Nephron (organoid): ENCODE measurements around the gene PPARG.
"Not testable (repeated sequence)": the region's sequence is repeated elsewhere in the genome, so short reads cannot be mapped to it uniquely, and the experiment has no call there.

Experiments
- H3K27ac Mint-ChIP-seq, 3 experiments: 2 replicates each; pipeline ENCODE4 v1.8.0; 2020; ENCODE audit warnings: mixed read lengths in 3 of 3, mild to moderate bottlenecking in 2 of 3, moderate library complexity in 1 of 3
- H3K27me3 Mint-ChIP-seq: 2 replicates; pipeline ENCODE4 v1.8.0; 2021; ENCODE audit warnings: low read depth, mild to moderate bottlenecking, moderate library complexity, mixed read lengths
- H3K36me3 Mint-ChIP-seq: 2 replicates; pipeline ENCODE4 v1.8.0; 2020; ENCODE audit warnings: low read depth, mixed read lengths
- H3K4me1 Mint-ChIP-seq: 2 replicates; pipeline ENCODE4 v1.8.0; 2020; ENCODE audit warnings: mixed read lengths
- H3K4me3 Mint-ChIP-seq, 3 experiments: 2 replicates each; pipeline ENCODE4 v1.8.0; 2020; ENCODE audit warnings: mild to moderate bottlenecking in 3 of 3, mixed read lengths in 3 of 3, moderate library complexity in 2 of 3
- H3K9me3 Mint-ChIP-seq: 2 replicates; pipeline ENCODE4 v1.8.0; 2020; ENCODE audit warnings: mixed read lengths
- TF ChIP-seq, protein P1 (sequence below), 3 experiments: fragments of 200-600 bp; sonication (generic); IDR thresholded peaks; one replicate each; pipeline ENCODE4 v1.5.0; 2021; ENCODE audit warnings: antibody characterized with exemption in 3 of 3; ENCODE audit not compliant: unreplicated experiment in 3 of 3

PPARG gene

DNA sequence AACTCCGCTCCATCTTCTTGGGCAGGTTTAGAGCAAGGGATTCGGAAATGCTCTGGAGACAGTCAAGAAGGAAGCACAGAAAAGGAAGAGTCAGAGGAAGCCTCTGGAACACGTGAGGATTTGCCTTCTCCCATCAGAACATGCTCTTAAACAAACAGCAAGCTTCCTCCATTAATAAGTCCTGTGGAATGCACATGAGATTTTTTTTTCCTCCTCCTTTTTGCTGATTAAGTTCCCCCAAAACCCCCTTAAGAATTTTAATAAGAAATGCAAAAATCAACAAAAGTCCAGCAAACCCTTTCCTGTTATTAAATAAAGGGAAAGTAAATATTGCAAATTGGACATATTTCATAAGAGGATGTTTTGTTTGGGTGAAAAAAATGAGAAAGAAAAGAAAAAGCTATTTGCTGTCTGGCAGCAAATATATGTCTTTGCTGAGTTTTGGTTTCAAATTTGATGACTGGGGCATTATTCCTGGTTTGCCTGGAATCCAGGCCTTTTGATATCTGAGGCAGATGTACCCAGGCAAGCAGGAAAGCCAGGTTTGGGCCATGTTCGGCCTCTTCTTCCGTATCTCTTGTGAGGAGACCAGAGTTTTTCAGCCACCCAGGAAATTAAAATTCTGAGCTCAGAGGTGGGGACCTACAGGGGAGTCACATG lies 187.5 kb downstream of the PPARG start:
- peak overlapping the region; percentile 77 to 94 (median 89) for H3K27ac Mint-ChIP-seq
- TF ChIP-seq, protein P1, sequence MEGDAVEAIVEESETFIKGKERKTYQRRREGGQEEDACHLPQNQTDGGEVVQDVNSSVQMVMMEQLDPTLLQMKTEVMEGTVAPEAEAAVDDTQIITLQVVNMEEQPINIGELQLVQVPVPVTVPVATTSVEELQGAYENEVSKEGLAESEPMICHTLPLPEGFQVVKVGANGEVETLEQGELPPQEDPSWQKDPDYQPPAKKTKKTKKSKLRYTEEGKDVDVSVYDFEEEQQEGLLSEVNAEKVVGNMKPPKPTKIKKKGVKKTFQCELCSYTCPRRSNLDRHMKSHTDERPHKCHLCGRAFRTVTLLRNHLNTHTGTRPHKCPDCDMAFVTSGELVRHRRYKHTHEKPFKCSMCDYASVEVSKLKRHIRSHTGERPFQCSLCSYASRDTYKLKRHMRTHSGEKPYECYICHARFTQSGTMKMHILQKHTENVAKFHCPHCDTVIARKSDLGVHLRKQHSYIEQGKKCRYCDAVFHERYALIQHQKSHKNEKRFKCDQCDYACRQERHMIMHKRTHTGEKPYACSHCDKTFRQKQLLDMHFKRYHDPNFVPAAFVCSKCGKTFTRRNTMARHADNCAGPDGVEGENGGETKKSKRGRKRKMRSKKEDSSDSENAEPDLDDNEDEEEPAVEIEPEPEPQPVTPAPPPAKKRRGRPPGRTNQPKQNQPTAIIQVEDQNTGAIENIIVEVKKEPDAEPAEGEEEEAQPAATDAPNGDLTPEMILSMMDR (IDR thresholded peaks at IDR 0.05; ENCODE audit: unreplicated experiment in 3 of 3) = no peak
- H3K4me3 Mint-ChIP-seq = no peak overlapping the region
- H3K4me1 Mint-ChIP-seq = peaks cover 40% of the 10 kb centered on the region
- no peaks in the 10 kb centered on the region for H3K9me3 Mint-ChIP-seq
- H3K36me3 Mint-ChIP-seq = no peaks in the 10 kb centered on the region
- peaks cover 8% of the 10 kb centered on the region for H3K27me3 Mint-ChIP-seq

DNA sequence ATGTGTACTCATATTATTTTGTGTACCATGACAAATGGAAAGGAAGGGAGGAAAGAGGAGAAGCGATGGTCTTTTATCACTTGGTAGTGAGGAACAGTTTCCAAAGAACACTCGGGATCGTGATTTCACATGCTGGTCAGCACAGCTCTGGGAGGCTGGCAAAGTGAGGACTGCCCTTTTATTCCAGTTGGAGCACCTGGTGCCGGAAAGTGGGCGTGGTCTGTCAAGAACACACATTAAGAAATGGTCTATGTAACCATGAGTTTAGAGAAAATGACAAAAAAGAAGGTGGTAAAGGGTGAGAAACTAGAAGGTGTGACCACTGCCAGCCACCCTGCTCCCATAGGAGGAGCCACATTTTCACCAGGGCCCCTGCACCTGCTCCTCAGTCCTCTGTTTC lies 188.4 kb downstream of the PPARG start:
- peaks cover 8% of the 10 kb centered on the region for H3K27me3 Mint-ChIP-seq
- no peaks in the 10 kb centered on the region for H3K36me3 Mint-ChIP-seq
- peak overlapping the region; percentile 77 to 94 (median 89) for H3K27ac Mint-ChIP-seq
- TF ChIP-seq, protein P1 (IDR thresholded peaks at IDR 0.05; ENCODE audit: unreplicated experiment in 3 of 3) = no peak
- H3K4me3 Mint-ChIP-seq = no peak overlapping the region
- H3K9me3 Mint-ChIP-seq = no peaks in the 10 kb centered on the region
- H3K4me1 Mint-ChIP-seq = peaks cover 40% of the 10 kb centered on the region

DNA sequence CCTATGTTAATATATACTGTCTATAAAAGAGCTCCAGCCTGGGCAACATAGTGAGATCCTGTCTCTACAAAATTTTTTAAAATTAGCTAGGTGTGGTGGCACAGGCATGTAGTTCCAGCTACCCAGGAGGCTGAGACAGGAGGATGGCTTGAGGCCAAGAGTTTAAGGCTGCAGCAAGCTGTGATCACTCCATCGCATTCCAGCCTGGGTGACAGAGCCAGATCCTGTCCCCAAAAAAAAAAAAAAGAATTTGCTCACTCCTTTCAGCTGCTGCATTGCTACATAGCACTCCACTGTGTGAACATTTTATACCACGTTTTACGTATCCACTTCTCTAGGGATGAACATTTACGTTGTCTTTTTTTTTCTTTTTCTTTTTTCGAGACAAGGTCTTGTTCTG lies 189.5 kb downstream of the PPARG start:
- H3K27me3 Mint-ChIP-seq = peaks cover 4% of the 10 kb centered on the region
- H3K27ac Mint-ChIP-seq = peak overlapping the region in 1 of 3 experiments; percentile 35
- H3K4me3 Mint-ChIP-seq = no peak overlapping the region
- TF ChIP-seq, protein P1 (IDR thresholded peaks at IDR 0.05; ENCODE audit: unreplicated experiment in 3 of 3) = no peak
- H3K36me3 Mint-ChIP-seq = no peaks in the 10 kb centered on the region
- peaks cover 37% of the 10 kb centered on the region for H3K4me1 Mint-ChIP-seq
- no peaks in the 10 kb centered on the region for H3K9me3 Mint-ChIP-seq

DNA sequence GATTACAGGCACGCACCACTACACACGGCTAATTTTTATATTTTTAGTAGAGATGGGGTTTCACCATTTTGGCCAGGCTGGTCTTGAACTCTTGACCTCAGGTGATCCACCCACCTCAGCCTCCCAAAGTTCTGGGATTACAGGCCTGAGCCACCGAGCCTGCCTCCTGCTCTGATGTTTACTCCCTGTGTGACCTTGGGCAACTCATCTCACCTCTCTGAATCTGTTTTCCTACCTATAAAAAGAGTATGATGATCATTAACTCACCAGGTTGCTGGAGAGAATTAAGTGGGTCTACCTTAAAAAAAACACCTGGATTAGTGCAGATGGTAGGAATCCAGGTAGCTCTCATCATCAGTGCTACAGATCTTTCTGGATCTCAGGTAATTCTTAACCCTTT lies 190.3 kb downstream of the PPARG start:
- not testable (repeated sequence) for H3K4me3 Mint-ChIP-seq, H3K9me3 Mint-ChIP-seq, H3K27me3 Mint-ChIP-seq, H3K36me3 Mint-ChIP-seq
- Mint-ChIP-seq H3K4me1 (peaks cover 41% of the 10 kb centered on the region), H3K27ac (peak overlapping the region in 1 of 3 experiments; percentile 91)

DNA sequence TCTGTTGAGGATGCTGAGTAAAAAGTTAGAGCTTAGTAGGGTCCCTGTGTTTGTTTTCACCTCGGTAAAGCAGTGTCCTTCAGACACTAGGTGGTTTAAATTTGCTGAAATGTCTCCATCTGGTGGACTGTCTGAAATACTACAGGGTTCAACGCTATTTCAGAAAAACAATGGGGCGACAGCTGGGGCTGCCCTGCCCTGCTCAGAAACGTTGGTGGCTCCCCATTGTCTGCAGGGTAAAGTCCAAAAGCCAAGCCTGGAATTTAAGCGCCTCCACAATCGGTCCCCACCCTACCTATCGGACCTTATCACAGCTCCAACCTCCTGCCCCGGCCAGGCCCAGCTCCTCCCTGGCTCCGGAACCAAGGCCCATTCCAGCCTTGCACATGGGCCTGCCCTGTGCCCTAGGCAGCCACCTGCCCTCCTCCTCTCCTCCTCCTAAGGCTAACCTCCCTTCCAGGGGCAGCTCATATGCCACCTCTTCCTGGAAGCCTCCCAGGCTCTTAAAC lies 191.1 kb downstream of the PPARG start:
- Mint-ChIP-seq H3K4me1 (peaks cover 43% of the 10 kb centered on the region), H3K27ac (peak overlapping the region; percentile 22 to 91 (median 80)), H3K27me3 (peaks cover 7% of the 10 kb centered on the region), H3K4me3 (no peak overlapping the region), H3K9me3 (no peaks in the 10 kb centered on the region), H3K36me3 (no peaks in the 10 kb centered on the region)
- TF ChIP-seq, protein P1 (IDR thresholded peaks at IDR 0.05; ENCODE audit: unreplicated experiment in 3 of 3) = peak; percentile 74 to 90 (median 82)

DNA sequence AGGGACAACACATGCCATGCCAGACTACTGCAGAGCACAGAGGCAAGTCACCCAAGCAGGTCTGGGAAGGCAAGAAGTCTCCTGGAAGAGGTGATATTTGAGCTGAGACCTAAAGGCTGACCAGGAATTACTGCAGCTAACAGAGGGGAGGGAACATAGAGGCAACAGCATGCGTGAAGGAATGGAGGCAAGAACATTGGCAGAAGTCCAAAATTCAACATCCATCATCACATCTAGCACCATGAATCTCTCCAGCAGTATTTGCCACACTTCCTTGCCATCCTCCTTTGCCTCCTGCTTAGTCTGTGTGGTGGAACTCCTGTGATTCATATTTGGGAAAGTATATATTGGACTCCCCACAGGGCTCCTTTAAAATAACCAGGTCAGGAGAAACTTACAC lies 194.5 kb downstream of the PPARG start:
- no peaks in the 10 kb centered on the region for H3K36me3 Mint-ChIP-seq
- peak overlapping the region; percentile 93 to 98 (median 96) for H3K27ac Mint-ChIP-seq
- H3K27me3 Mint-ChIP-seq = peaks cover 4% of the 10 kb centered on the region

More for the DNA sequence above, 194.5 kb downstream of the PPARG start:
- Mint-ChIP-seq H3K4me1 (peaks cover 43% of the 10 kb centered on the region), H3K9me3 (no peaks in the 10 kb centered on the region), H3K4me3 (peak overlapping the region; percentile 90 to 97 (median 97))
- TF ChIP-seq, protein P1 (IDR thresholded peaks at IDR 0.05; ENCODE audit: unreplicated experiment in 3 of 3) = no peak
